Myocyte (in vitro differentiated cells): ENCODE results near the gene KRT86. TPM values are rescaled to one million over a fixed set of nuclear protein-coding genes. Genes with fewer than 3 reads are reported as not detected.
"Not testable (repeated sequence)": the region's sequence is repeated elsewhere in the genome, so short reads cannot be mapped to it uniquely, and the experiment has no call there.

Experiments
- DNase-seq: peaks from one replicate; pipeline ENCODE4 v3.0.0-alpha.2; 2012; ENCODE audit warnings: low read depth
- total RNA-seq: library from RNA; depleted of rRNA; stranded (reverse); fragments of >200 nt; gene quantifications from 2 replicates; pipeline ENCODE4 v1.2.3, GENCODE V29; 2014

Gene KRT86
- total RNA-seq, 1 donor from 2014 or later, result 5.2 TPM

DNA sequence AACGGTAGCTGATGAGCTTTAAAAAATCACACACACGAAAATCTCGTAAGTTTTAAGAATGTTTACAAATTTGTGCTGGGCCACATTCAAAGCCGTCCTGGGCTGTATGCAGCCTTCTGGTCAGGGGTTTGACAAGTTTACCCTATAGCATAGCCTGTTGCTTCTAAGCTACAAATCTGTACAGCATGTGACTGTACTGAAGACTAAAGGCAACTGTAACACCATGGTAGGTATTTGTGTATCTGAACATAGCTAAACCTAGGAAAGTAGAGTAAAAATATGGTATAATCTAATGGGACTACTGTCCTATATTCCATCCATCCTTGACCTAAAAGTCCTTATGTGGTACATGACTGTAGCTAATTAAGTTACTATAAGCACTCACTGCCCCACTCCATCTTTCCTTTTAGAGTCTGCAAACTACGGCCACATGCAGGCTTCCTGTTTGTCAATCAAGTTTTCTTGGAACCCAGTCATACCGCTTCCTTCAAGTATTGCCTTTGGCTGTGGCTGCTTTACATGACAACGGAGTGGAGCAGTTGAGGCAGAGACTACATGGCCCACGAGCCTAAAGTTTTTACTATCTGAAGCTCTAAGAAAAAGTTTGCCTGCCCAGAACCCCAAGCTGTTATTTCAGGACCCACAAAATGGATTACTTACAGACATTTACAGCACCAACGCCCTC is 22.9 kb upstream of the KRT86 start:
- no peak for DNase-seq

DNA sequence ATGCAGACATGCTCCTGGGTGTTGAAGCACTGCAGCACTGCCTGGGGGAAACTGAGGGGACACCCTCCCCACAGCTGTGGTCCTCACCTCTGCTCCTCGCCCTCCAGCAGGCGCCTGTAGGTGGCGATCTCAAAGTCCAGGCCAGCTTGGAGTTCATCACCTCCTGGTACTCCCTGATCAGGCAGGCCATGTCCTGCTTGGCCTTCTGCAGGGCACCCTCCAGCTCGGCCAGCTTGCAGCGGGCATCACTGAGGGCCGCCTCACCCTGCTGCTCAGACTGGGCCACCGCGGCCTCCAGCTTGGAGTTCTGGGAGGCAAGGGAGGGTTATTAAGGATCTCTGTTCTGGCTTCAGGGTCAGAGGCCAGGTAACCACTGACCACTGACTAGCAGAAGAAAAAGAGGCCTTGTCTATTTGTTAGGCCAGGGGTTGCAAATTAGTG is 22.2 kb upstream of the KRT86 start:
- not testable (repeated sequence) for DNase-seq

DNA sequence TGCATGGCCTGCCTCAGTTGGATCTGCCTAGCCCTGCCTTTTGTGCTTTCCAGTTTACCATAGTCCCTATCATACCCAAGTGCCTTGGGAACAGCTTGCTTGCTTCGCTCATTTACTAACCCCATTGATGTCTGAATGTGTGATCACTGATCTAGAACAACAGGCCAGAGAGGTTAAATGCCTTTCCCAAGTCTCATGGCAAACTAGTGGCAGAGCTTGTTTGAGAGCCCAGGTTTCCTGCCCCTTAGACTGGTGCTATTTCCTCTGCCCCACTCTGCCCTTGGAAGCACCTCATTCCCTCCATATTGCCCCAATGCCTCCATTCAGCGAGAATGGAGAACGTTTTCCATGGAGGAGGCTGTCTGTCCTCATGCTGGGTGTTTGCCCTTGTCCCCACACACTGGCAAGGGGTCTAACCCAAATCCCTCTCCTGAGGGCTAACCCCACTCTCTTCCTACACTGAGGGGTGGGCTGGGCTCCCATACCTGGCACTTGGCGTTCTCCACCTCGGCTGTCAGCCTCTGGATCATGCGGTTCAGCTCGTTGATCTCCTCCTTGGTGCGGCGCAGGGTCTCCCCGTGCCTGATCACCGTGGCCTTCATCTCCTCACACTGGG is 21.6 kb upstream of the KRT86 start:
- no peak for DNase-seq

DNA sequence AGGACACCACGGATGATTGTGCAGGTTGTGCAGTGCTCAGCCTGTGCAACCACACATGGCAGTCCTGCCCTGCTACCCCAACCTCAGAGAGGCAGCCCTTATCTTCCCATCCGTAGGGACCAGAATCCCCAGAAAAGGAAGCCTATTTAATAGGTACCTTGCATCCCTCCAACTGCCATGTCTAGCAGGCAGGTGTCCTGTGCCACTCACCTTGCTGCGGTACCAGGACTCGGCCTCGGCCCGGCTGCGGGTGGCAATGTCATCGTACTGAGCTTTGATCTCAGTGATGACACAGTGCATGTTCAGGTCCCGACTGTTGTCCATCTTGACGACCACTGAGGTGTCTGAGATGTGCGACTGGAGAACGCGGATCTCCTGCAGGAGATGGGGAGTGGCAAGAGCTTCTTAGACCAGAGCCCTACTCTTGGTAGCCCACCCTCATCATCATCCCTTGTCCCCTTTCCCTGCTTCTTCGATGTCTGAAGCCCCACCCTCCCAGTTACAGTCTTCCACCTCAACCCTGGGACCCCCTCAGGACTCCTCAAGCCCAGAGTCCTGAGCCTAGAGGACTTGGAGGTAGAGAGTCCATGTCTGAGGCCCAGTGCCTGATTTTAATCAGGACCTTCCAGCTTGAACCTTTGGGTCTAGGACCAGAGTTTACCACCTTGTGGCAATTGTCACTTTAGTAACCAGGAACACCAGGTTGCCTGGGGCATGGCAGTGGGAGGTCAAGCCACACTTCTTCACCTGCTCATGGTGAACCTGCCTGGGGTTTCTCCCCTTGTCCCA is 20.9 kb upstream of the KRT86 start:
- DNase-seq, result no peak

DNA sequence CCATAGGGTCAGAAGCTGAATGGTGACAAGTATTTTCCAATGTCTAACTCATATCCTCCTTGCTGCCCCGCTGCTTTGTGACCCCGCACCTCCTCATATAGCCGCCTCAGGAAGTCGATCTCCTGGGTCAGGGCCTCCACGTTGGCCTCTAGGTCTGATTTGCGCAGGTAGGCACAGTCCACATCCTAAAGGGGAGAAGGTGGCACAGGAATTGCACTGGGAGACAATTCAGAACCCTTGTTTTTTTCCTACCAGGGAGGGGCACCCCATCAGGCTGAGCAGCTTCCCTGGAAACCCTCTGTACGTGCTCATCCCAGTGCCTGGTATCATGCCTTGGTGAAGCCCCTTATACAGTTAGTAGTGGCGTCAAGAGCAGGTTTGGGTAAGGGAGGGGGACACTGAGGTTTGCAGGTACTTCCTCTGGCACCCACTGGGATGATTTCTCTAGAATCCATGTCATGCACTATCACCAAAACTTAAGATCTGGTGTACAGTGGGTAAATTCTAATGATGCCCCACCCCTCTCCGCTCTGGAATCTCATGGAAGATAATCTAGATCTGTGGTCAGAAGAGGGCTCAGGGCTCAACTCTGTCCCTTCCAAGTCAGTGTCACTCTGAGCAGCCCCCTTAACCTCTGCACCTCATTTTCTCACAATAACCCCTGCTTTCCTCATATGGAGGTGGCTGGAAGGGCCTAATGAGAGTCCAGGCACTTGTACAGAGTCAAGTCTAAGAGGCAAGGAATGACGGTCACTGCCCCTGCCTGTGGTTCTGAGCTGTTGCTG is 20.1 kb upstream of the KRT86 start:
- no peak for DNase-seq

DNA sequence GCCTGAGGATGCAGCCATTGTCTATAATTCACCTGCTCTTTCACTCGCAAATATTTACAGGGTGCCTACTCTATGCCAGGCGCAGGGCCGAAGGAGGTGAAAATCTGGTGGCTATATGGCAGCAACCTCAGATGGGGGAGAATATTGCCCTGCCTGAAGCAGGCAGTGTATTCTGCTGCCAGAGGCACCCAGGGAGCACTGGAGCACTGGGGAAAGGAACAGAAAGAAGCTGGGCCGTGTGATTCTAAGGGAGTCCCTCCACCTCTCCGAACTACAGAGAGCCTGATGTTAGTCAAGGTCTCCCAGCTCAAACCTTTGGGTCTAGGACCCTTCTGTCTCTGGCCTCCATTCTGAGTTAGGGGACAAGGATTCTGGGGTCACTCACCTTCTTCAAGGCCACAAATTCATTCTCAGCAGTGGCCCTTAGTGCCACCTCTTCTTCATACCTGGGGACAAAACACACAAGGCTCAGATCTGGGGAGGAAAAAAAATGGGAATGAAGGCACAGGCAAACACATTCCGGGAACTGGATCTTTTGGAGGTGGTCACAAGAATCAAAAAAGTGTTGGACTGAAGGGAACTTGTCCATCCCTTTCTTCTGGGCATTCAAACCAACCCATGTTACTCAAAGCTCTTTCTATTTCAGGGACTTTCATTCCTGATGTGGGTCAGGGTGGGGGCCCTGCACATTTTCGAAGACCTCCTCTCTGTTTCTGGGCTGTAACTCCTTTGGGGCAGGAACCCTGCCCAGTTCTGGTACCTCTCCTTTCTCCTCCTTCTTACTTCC is 19.3 kb upstream of the KRT86 start:
- DNase-seq, result no peak

DNA sequence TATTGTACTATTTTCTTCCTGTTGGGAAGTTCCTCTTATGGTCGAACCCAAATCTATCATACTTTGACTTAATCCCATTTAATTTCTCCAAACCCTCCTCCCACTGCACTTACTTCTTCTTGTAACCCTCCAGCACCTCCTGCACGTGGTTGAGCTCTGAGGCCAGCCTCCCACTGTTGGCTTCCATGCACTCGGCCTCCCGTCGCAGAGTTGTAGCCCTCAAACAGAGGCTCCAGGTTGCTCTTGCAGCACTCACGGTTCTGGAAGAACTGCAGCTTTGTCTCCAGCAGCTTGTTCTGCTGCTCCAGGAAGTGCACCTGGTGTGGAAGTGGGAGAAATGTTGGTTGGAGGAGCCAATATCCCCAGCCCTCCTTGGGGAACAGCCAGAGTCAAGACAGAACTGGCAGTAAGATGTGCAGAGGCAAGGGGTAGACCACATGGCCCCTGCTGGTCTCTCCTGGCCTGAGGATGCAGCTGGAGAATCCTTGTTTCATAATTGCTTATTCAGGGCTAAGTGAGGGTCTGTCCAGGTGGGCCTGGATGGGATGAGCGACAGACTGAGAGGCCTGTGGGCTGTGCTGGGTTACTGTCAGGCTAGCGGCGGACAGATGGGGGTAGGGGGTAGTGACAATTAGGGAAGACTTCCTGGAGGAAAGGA is 18.4 kb upstream of the KRT86 start:
- no peak for DNase-seq

DNA sequence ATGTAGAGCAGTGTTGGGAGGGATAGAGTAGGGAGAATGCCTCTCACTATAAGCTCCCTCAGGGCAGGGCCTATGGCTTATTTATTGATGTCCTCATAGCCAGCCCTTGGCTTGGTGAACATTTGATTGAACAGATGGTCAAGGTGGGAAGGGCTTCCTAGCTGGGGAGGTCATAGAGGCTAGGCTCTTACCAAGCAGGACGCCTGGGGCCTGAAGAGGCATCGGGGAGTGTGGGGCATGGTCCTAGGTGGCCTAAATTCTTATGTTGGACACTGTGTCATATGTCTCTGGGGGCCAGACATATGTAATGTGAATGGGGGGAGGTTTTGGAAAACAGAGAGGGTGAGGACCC is 17.9 kb upstream of the KRT86 start:
- no peak for DNase-seq

DNA sequence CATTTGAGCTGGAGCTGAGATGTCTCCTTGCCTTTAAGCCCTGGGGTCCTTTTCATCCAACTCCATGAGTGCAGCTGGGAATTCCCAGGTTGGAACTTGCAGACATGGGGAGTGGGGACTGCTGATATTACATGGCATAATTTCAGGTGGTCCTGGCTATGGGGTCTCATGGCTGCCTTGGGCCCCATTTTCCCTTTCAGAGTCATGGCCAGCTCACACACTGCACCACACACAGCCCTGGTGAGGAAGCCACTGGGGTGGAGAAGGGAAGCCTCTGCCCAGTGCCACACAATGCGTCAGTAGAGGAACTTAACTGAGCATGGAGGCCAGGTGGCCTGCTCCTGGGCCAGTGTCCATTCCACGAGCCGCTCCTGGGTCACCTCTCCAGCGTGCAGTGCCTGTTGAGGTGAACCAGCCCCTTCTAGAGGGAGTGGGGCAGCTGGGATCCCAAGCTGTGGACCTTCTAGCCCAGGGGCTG is 17.3 kb upstream of the KRT86 start:
- DNase-seq, result no peak

DNA sequence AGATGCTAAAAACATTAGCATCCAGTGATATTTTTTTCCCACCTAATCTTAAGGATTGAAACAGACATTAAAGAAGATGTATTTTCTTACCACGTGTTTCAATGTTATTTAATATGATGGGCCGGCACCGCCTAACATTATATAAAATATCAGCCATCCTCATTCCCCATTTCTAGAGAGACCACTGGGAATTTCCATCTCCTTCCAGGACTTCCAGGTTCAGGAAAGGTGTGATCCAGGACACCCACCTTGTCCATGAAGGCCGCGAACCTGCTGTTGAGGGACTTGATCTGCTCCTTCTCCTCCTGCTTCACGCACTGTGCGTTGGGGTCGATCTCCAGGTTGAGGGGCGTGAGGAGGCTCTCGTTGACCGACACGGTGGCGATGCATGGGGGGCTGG is 16.5 kb upstream of the KRT86 start:
- not testable (repeated sequence) for DNase-seq

DNA sequence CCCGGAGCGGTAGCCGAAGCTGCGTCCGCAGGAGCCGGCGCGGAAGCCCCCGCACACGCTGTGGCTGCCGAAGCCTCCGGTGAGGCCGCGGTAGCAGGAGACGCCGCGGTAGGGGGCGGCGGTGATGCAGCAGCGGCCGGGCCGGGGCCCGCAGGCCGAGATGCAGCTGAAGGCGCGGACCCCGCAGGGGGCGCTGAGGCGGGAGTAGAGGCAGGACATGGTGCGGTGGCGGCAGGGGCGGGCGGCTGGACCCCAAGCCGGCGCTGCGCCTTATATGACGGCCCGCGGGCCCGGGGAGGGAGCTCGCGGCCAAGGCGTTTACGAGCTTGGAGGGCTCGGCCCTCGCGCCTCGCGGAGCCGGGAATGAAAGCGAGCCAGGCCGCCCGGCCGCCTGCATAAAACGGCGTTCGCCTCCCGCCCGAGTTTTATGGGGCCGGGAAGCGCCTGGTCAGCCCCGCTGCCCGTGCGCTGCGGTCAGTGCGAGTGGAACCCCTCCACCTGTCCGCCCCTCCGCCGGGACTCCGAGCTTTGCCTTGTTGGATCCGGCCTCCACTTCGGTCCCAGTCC is 16.0 kb upstream of the KRT86 start:
- DNase-seq, result no peak

DNA sequence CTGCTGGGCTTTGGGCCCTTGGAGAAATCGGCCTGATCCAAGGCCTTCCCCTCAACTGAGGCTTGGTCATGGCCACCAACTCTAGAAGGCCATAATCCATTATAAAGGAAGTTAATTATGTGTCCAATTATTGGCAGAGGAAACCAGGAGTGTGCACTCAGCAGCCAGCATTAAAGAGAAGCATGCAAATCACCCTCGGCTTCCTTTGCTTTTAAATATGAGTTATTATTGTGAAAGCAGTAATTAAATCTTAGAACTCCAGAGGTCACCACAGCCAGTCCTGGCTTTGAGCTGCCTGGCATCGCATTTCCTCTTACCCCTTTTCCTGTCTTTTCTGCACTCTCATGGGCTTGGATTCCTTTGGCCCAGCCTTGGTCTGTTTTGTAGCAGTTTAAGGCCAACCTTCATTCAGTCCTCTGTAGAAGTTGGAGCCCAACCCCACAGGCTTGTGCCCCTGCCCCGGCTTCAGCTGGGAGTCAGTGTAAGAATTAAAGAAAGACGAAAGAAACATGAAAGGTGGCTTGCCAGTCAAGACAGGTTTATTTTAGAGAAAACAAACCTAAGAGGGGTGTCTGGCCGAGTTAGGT is 14.7 kb upstream of the KRT86 start:
- DNase-seq, result no peak

DNA sequence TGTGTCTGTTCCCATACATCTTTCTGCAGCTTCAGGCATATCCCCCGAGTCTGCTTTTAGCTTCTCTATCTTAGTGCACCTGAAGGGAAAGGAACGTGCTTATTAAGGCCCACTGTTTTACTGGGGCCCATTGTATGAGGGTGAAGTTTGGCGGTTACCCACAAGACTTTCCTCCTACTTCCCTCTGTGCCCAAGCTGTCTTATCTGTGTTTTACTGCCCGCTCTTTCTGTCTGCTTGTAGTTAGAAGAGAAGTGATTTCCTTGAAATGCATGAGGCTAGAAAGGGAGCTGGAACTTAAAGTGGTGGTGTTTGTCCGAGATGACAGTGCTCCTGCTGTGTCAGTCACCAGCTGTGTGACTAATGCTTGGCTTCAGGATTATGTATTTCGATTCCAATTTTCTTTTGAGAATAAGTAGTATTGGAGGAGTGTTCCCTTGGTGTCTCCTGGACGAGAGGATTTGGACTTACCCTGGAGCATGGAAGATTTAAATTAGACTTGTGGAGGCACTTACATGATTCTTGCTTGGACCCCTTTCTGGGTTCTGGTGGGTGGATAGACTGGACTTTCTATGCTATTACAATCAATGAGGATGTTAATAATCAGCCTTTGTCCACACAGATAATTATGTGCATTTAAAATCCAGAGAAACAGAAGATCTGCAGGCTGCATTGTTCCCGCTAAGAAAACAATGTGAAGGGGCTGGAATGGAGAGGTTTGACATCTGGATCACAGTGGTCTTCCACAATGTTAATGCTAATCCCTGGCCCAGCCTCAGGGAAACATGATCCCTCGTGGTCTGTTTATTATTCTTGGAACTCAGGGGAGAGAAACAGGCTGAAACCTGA is 13.9 kb upstream of the KRT86 start:
- DNase-seq, result peak; percentile 60

DNA sequence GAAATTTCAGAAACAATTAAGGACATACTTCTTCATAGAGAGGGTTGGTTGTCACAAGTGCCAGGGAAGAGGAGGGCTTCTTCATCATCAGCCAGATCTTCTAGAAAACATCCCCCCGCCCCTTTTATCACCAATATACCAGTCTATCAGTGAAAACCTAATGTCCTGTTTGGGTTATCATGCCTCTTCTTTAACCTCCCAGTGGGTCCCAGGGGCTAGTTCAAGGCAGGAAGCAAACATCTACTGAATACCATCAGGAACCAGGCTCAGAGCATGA is 13.3 kb upstream of the KRT86 start:
- DNase-seq, result no peak

DNA sequence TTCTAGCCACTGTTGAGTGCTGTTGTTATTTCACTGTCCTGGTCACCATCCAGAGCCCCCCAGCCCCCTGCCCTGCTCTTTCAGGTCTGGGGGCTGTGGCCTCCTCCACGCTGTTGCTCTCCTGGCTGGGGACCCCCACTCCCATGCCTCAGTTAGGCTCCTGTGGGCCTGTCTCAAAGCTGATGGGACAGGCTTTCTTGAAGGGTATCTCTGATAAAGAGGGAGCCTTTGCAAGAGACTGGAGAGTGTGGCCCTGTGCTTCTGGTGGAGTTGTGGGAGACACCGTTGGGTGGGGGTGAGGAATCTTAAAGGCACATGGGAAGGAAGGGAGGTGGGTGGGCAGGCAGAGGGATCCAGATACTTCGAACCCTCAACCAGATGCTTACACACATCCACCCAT is 12.2 kb upstream of the KRT86 start:
- no peak for DNase-seq

DNA sequence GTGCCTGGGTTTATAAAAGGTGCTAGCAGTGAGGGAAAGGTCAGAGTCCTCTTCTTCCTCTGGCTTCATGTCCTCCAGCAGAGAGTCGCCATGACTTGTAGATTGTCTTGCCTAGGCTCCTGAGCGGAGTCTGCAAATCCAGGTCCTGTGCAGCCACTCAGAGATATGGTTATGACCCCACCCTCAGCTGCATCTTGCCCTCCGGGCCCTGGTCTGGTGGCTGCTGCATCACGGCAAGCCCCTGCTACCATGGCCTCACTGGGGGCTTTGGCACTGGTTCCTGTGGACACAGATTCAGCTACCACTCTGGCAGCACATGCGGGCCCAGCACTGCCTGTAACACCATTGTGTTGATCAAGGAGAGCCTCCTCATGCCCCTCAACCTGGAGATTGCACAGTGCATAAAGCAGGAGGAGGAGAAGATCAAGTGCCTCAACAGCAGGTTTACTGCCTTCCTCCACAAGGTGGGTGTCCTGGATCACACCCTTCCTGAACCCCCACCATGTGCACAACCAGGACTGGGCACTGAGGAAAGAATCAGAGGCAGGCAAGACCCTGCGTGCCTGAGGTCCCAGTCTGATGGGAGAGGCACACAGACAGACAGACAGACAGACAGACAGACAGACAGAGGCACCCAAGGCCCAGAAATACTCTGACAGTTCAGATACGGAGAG is 10.5 kb upstream of the KRT86 start:
- no peak for DNase-seq

DNA sequence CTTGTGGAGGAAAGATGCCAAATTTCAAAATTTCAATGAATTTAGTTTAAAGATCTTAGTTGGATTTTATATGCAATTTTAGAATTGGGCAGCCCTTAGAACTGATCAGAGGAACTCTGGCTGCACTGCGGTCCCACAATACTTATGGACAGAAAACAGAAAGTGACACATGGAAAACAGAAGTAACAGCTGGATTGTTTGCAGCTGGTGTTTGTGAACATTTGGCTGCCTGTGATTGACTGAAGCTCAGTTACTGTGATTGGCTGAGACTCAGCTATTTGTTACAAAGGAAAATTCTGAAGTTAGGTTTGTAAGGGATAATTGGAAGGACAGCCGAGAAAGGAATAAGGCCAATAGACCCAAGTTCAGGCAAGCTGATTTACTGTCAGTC is 10.0 kb upstream of the KRT86 start:
- DNase-seq, result peak; percentile 64

DNA sequence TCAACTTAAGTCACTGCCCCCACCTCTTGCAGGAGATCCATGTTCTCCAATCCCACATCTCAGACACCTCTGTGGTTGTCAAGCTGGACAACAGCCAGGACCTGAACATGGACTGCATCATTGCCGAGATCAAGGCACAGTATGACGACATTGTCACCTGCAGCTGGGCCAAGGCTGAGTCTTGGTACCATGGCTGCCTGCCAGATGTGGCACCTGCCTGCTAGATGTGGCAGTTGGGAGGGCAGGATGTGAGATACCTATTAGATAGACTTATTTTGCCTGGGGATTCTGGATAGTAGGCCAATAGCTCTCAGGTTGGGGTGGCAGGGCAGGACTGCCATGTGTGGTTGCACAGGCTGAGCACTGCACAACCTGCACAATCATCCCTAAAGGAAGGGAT is 7.9 kb upstream of the KRT86 start:
- DNase-seq, result no peak
